C4-2B (cell line): ENCODE data around the gene STK38.
"Not testable (repeated sequence)": the region's sequence is repeated elsewhere in the genome, so short reads cannot be mapped to it uniquely, and the experiment has no call there.

Source experiments
- H3K27ac ChIP-seq: fragments of 450-650 bp; 2 replicates; pipeline ENCODE4 v1.5.1; 2017
- ZFX ChIP-seq: fragments of 450-650 bp; IDR thresholded peaks from 2 replicates; pipeline ENCODE4 v1.6.1; 2017
- TF ChIP-seq, protein P1 (sequence below): fragments of 450-650 bp; conservative IDR thresholded peaks from 2 replicates; pipeline ENCODE4 v1.5.1; 2017; ENCODE audit warnings: mild to moderate bottlenecking

The STK38 gene

DNA sequence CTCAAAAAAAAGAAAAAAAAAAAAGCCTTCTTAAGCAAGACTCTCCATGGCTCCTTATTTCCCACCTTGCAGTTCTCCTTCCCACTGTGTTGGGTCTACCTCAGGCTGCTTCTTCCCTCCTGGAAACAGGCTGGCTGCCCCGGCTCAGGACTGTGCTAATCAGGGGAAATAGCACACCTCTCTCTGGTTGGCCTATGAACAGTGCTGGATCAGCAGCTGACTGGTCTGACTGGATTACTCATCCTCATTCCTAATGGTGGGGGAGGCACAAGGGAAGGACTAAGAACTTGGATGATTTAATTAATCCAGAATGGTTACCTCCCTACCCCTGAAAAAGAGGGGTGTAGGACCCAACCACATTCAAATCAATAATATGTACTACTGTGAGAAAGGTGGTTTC lies 43.0 kb upstream of the STK38 start:
- no peak overlapping the region for H3K27ac ChIP-seq
- TF ChIP-seq, protein P1, sequence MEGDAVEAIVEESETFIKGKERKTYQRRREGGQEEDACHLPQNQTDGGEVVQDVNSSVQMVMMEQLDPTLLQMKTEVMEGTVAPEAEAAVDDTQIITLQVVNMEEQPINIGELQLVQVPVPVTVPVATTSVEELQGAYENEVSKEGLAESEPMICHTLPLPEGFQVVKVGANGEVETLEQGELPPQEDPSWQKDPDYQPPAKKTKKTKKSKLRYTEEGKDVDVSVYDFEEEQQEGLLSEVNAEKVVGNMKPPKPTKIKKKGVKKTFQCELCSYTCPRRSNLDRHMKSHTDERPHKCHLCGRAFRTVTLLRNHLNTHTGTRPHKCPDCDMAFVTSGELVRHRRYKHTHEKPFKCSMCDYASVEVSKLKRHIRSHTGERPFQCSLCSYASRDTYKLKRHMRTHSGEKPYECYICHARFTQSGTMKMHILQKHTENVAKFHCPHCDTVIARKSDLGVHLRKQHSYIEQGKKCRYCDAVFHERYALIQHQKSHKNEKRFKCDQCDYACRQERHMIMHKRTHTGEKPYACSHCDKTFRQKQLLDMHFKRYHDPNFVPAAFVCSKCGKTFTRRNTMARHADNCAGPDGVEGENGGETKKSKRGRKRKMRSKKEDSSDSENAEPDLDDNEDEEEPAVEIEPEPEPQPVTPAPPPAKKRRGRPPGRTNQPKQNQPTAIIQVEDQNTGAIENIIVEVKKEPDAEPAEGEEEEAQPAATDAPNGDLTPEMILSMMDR: no peak
- no peak for TF ChIP-seq ZFX

DNA sequence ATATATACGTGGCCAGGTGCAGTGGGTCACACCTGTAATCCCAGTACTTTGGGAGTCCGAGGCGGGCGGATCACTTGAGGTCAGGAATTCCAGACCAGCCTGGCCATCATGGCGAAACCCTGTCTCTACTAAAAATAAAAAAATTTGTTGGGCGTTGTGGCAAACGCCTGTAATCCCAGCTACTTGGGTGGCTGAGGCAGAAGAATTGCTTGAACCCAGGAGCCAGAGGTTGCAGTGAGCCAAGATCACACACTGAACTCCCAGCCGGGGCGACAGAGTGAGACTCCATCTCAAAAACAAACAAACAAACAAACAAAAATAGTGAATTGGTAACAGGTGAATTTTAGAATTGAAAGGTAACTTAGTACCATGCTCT lies 41.7 kb upstream of the STK38 start:
- not testable (repeated sequence) for H3K27ac ChIP-seq

DNA sequence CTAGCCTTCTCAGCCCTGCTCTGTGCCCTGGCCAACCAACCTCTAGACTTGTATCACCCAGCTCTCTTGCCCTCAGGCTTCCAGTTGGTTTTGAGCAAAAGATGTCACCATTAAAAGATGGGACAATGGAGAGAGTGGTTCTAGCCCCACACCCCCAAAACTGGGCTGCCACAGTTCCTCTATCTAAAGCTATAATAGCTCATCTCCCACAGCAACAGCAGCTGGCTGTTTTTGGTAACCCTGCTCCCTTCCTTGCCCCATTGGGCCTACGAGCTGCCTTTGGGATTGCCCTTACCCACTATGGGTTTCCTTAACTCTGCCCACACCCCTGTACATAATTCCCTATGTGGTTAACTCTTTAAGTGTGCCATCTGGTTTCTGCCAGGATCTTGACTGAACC lies 39.3 kb upstream of the STK38 start:
- no peak overlapping the region for H3K27ac ChIP-seq

DNA sequence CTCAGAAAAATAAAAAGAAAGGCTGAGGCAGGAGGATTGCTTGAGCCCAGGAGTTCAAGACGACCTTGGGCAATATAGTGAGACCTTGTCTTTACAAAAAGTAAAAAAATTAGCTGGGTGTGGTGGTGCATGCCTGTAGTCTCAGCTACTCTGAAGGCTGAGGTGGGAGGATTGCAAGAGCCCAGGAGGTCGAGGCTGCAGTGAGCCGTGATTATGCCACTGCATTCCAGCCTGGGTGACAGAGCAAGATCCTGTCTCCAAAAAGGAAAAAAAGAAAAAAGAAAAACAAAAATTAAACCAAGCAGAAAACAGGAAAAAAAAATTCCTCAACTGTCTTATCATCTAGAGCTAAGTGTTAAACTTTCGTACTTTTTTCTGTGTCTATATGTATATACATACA lies 34.4 kb upstream of the STK38 start:
- TF ChIP-seq, protein P1: no peak
- TF ChIP-seq ZFX: no peak
- H3K27ac ChIP-seq: no peak overlapping the region

More for the DNA sequence above, 39.3 kb upstream of the STK38 start:
- TF ChIP-seq ZFX: no peak
- TF ChIP-seq, protein P1: no peak

DNA sequence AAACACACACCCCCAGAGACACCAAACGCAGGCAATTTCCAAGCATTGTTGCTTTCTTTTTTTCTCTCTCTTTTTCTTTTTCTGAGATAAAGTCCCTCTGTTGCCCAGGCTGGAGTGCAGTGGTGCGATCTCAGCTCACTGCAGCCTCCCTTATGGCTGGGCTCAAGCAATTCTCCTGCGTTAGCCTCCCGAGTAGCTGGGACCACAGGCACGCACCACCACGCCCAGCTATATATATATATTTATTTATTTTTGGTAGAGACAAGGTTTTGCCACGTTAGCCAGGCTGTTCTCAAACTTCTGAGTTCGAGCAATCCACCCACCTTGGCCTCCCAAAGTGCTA lies 32.9 kb upstream of the STK38 start:
- H3K27ac ChIP-seq: no peak overlapping the region
- TF ChIP-seq, protein P1: no peak
- TF ChIP-seq ZFX: no peak

DNA sequence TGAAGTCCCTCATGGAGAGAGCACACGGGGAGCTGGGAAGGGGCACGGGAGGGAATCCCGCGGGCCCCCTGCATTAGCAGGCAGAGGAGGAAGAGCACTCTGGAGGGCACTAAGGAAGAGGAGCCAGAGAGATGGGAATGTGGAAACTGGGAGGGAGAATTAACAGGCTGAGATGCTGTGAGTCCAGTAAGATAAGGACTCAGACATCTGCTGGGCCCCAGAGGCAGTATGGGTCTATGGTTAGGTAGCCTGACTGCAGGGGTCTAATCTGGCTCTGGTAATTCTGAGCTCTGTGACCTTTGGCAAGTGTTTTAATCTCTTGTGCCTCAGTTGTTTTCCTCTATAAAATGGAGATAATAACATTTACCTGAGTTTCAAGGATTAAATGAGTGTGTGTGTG lies 31.2 kb upstream of the STK38 start:
- H3K27ac ChIP-seq: no peak overlapping the region
- TF ChIP-seq, protein P1: no peak
- TF ChIP-seq ZFX: no peak

DNA sequence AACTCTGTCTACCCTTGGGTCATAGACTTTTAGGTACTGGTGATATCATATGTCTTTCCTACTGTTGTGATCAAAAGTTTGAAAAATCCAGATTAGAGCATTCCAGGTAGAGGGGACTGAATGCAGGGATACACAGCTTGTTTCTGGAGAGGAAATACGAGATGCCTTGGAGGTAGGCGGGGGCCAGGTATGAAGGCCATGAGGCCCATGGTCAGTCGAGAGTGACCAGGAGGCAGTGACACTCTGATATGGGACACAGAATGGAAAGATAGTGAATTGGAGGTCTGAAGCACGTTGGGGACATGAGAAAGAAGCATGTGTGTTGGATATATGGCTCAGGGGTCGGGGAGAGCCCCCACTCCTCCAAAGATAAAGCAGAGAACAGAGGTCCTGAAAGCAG lies 30.8 kb upstream of the STK38 start:
- no peak for TF ChIP-seq ZFX
- no peak overlapping the region for H3K27ac ChIP-seq

DNA sequence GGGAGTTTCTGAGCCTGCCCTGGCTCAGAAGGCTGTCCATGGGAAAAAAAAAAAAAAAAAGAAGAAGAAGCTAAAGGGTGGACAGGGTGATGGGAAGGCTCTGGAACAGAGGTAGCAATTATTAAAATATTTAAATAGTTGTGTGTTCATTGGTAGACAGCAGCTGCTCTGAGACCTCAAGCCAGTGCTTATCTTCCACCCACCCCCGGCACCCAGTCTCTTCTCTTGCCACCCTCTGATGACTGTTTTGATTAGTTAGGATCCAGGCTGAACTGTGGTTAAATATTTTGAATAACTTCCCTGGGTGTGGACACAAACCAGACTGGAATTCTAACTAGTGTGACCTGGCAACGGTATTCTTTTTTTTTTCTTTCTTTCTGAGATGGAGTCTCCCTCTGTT lies 30.0 kb upstream of the STK38 start:
- H3K27ac ChIP-seq: no peak overlapping the region
- TF ChIP-seq, protein P1: no peak
- TF ChIP-seq ZFX: no peak

DNA sequence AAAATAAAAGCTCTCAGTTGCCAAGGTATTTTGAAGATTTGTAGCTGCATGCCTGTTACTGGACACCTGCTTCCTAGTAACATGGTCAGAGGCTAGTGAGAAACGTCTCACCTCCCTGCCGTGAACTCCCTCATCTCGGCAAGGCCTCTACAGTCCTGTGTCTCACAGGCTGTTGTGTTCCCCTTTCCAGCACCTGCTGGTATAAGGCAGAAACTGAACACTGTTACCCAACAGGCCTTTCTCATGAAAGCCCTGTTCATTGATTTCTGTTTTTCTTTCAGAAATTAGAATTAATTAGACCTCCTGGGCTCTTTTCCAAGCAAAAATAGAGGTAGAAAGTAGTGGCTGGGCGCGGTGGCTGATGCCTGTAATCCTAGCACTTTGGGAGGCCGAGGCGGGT lies 29.3 kb upstream of the STK38 start:
- no peak for TF ChIP-seq ZFX
- TF ChIP-seq, protein P1: no peak
- H3K27ac ChIP-seq: no peak overlapping the region
